HK-2 (cell line): Measurements from ENCODE around the gene PML.
A peak's percentile ranks its signal among the peaks of the same experiment; 100 is the strongest.
"Not testable (repeated sequence)": the region's sequence is repeated elsewhere in the genome, so short reads cannot be mapped to it uniquely, and the experiment has no call there.

ENCODE experiments used
- DNase-seq: peaks from one replicate; pipeline ENCODE4 v3.0.0-alpha.2; 2018; ENCODE audit not compliant: unreplicated experiment

The PML gene

DNA sequence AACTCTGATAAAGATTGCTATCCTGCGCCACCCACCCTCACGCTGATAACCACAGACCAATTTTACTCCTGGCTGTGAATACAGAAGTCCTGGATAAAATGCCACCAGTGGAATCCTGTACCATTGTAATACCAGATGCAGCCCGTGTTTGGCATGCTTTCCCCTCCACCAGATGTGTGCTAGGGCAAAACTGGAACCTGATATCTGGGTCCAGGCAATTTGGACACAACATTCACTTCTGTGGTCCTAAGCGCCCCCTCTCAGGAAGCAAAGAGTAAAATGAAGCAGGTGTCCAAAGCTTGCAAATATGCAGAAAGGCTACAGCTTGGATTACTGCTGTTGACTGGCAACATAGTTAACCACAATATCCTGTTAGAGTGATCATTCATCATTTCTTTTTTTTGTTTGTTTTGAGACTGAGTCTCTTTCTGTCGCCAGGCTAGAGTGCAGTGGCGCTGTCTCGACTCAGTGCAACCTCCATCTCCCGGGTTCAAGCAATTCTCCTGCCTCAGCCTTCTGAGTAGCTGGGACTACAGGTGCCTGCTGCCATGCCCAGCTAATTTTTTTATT, 35.4 kb upstream of the PML start:
- DNase-seq: no peak

DNA sequence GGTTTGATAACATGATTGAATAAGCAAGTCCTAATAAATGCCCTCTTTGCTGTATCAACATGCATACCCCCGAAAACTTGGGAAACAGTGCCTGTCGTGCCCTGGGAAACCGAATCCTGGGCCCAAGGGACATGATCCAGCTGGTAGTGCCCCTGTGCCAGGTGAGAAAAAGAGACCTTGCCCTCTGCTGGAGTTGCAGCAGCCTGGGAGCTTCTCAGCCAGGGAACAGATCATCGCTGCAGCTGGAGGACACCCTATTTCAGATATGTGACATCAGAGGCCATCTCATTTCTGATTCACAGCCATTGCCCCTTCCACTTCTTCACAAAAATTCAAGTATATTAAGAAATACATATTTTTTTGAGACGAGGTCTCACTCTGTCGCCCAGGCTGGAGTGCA, 34.7 kb upstream of the PML start:
- no peak for DNase-seq

DNA sequence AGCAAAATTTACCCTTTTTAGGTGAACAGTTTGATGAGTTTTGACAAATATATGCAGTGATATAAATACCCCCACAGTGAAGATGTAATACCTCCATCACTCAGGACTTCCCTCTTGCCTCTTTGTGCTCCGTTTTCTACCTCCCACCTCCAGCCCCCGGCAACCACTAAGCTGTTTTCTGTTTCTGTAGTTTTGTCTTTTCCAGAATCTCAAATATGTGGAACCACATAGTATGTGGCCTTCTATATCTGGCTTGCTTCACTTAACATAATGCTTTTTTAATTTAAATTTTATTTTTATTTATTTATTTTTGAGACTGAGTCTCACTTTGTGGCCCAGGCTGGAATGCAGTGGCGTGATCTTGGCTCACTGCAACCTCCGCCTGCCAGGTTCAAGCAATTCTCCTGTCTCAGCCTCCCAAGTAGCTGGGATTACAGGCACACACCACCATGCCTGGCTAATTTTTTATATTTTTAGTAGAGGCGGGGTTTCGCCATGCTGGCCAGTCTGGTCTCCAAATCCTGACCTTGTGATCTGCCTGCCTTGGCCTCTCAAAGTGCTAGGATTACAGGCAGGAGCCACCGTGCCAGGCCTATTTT, 33.9 kb upstream of the PML start:
- not testable (repeated sequence) for DNase-seq

DNA sequence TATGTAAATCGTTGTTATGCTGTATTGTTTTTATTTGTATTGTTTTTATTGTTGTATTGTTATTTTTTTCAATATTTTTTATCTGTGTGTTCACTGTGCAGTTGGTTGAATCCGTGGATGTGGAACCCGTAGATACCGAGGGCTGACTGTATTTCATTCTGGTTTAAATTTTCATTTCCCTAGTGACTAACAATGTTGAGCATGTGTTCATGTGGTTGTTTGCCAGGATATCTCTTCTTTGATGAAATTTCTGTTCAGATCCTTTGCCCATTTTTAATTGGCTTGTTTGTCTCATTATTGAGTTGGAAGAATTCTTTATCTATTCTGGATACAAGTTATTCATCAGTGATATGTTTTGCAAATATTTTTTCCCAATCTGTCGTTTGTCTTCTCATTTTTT, 32.1 kb upstream of the PML start:
- no peak for DNase-seq

DNA sequence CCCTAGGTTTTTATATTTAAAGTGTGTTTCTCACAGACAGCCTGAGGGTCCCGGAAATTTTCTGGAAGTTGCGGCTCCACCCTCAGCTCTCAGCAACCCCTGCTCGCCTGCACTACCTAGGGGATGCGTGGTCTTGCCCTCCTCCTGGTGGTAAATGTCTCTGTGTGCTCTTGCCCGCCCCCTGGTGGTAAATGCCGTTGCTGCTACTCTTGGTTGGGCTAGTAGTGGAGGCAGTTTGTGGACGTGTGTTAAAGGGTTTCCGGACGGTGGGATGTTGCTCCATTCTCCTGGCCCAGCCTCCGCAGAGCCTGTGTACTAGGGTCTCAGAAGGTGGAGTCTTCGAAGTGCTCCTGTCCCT, 29.8 kb upstream of the PML start:
- DNase-seq: peak; percentile 78

DNA sequence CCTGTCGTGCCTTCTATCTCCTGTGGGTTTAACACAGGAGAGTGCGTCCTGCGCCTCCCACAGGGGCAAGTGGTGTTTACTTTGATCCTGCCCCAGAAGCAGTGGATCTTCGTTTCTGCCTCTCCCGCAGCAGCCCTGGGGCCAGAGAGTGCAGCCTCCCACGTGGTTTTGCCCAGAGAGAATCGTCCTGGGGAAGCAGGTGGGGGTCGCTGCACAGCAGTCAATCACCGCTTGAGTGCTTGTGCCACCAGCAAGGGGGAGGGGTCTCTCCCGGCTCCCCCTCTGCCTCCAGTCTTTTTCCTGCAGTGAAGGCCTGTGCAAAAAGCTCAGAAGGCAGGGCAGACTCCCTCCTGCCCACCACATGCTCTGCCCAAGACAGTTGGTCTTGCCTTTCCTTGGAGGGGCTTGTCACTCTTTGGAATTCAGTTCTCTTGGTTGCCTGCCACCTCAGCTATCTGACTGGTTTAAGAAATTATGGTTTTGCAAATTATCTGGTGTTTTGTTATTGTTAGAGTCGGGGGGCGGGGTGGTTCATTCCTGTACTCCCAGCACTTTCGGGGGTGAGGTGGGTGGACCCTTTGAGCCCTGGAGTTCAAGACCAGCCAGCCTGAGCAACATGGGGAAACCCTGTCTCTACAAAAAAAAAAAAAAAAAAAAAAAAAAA, 29.3 kb upstream of the PML start:
- DNase-seq: no peak

DNA sequence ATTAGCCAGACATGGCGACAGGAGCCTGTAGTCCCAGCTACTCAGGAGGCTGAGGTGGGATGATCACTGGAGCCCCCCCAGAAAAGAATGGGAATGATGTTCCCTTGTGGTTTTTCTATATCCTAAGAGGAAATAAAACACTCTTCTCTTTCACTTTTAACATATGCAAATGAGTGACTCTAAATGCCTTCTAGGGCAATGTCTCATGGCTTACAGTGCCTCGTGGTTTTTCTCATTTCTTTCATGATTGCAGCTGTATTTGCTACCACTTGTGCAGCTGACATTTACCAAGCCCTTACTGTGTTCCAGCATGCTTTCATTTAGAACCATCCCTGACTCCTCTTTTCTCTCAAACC, 28.8 kb upstream of the PML start:
- no peak for DNase-seq

DNA sequence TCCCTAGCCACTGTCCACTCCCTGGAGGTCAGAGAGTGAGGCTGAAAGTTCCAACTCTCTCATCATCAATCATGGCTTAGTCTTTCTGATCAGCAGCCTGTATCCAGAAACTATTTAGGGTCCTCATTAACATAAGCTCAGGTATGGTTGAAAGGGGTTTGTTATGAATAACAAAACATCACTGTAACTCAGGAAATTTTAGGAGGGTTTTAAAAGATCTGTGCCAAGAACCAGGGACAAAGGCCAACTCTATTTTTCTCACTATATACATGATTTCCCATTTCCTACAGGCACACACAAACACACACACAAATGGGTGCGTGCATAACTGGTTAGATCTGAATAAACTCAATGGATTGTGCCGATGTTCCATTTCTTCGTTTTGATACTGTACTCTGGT, 26.1 kb upstream of the PML start:
- no peak for DNase-seq

DNA sequence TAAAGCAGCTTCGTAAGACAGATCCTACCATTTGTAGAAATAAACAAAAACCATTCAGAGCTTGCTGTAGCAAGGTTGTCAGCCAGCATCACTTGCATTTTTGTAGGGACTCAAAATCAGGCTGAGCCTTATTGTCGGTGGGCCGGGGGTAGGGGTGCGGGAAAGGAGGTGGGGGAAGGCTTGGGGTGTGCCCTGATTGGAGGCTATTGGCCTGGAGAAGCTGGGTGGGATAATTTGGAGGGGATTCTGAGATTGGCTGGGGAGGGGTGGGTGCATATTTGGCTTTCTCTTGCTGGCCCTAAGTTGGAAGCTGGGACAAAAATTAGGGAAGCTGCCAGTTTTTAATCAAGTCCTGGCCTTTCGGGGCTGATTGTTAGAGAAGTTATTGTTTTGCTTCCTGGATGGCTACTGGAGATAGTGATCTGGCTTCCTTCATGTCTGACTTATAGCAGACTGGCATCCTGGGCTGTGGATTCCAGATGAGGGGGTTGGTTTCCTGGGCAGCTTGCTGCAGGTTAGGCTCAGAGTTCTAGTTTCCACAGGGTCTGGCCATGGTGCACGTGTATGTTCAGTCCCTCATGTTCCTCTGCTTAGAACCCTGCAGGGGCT, 25.3 kb upstream of the PML start:
- no peak for DNase-seq

DNA sequence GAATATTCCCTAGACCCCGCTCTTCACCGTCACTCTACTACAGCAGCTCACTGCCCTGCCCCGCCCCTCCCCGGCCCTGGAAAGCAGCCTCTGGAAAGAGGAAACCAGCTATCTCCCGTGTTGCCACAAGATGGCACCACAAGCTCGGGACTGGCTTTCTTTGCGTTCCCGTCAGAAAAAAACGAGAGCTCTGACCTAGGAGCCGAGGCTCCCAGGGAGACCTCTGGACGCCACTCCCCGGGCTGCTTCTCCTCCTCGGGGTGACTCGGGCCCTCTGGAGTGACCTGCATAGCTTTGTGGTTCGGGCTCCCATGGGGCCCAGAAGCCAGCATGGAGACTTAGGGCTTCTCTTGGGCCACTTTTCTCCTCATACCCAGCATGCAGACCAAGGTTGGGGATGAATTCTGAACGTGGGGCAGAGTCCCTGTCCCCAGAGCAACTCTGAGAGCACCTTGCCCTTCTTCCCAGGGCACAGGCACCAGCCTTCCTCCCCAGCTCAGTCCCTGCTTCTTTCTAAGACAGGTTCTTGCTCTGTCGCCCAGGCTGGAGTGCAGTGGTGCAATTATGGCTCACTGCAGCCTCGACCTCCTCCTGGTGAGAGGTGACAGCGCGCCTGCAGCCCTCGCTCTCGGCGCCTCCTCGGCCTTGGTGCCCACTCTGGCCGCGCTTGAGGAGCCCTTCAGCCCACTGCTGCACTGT, 21.4 kb upstream of the PML start:
- peak; percentile 75 for DNase-seq

DNA sequence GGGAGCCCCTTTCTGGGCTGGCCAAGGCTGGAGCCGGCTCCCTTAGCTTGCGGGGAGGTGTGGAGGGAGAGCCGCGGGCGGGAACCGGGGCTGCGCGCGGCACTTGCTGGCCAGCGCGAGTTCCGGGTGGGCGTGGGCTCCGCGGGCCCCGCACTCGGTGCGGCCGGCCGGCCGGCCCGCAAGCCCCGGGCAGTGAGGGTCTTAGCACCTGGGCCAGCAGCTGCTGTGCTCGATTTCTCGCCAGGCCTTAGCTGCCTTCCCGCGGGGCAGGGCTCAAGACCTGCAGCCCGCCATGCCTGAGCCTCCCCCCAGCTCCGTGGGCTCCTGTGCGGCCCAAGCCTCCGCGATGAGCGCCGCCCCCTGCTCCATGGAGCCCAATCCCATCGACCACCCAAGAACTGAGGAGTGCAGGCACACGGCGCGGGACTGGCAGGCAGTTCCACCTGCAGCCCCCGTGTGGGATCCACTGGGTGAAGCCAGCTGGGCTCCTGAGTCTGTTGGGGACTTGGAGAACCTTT, 20.8 kb upstream of the PML start:
- DNase-seq: not testable (repeated sequence)

DNA sequence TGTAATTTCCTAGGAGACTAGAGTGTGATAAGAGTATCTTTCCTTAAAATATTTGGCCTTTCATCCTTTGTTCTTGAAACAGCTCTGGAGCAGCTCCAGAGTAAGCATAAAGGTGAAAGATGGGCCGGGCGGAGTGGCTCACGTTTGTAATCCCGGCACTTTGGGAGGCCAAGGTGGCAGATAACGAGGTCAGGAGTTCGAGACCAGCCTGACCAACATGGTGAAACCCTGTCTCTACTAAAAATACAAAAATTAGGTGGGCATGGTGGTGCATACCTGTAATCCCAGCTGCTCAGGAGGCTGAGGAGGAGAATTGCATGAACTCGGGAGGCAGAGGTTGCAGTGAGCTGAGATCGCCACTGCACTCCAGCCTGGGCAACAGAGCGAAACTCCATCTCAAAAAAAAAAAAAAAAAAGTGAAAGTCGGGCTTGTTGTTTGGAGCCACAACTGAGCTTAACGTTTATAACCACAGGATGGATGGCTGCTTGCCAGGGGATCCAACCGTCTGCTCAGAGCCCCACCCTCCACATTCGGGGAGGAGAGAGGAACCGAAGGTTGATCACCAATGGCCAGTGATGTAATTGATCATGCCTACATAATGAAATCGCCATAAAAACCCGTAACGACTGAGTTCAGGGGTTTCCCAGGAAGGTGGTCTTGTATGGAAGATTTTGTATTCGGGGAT, 18.9 kb upstream of the PML start:
- not testable (repeated sequence) for DNase-seq

DNA sequence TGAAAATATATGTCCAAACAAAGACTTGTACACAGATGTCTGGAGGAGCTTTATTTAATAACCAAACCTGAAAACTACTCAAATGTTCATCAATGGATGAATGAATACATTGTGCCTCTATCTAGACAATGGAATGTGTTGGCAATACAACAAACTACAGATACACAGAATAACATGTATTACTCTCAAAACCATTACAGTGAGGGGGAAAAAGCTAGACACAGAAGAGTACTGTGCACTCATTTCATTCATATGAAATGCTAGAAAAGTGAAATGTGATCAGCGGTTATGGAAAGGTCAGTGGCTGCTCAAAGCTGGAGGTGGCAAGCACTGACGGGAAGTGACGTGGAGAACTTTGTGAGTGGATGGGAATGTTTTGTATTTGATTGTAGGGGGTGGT, 15.6 kb upstream of the PML start:
- no peak for DNase-seq

DNA sequence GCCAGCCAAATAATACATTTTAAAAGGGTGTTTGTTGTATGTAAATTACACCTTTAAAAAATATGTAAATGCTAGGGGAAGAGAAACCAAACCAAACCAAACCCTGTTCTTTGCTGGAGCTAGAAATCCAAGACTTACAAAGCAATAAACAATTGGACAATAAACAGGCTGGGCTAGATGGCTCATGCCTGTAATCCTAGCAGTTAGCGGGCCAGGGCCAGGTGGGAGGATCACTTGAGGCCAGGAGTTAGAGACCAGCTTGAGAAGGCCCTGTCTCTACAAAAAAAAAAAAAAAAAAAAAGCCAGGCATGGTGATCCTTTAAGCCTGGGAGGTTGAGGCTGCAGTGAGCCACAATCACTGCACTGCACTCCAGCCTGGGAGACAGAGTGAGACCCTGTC, 14.9 kb upstream of the PML start:
- DNase-seq: no peak

DNA sequence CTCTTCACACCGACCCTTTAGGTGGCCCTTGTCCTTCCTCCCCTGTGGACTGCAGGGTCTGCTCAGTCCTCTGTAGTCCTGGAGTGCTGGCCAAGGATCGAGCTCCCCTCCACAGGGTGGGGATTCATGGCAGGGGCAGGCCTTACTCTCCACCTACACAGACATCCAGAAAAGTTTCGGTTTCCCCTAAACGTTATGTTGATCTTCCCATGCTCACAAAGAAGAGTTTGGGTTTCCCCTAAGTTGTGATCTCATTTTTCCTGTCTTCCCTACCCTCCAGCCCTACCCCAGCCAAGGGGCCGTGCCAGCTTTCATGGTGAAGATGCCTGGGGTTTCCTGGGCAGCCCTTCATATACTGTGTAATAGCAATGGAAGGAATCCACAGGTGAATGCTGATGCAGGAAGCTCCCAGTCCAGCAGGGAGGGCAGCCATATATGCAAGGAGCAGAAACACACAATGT, 12.7 kb upstream of the PML start:
- DNase-seq: no peak

DNA sequence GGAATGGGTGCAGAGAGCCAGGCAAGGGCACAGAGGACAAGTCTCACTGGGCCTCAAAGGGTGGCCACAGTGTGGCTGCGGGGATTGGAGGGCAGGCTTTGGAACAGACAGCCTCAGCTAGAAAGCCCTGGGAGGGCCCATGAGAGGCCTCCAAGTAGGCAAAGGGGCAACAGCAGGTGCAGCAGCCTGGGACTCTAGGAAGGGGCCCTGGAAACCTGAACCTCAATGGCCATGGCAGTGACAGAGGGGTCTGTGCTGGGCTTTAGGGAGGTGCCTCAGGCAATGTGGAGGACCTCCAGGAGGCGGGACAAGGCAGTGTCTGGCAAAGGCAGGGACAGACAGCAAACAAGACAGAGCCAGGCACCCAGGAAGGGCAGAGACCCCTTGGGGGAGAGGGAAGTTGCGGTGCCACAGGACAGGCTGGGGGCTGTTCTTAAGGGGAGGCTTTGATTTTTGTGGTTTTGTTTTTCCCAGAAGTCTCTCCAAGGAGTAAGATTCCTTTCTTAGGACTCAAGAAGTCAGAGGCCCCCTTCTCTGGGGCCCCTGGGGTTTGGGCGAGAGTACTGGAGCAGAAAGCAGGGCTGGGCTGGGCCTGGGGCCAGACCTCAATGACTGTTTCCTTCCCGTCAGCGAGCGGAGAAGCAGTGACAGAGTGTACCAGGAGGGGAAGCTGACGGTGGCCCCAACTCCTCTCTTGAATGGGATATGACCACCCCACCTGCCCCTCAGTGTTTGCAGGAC, 12.1 kb upstream of the PML start:
- peak; percentile 84 for DNase-seq

DNA sequence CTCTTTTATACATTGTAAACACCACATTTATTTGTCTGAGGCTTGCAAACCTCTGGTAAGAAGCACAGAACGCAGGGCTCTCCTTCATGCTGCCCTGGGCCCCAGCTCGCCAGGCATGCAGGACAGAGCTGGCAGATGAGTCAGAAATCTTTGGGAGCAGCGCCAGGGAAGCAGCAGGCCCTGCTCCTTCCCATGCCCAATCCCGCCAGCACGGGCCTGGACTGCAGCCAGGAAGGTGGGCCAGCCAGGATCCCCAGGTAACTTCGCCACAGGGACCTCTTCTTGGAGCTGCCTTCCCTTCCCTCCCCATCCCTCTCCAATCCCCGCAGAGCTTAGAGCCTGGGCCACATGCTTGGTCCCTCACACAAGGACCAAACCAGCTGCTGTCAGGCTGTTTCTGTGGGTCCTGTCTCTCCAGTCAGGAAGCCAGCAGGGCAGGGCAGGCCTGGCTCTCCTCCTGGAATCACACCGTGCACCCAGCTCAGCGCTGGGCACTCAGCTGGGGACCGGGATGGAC, 11.2 kb upstream of the PML start:
- DNase-seq: peak; percentile 75

DNA sequence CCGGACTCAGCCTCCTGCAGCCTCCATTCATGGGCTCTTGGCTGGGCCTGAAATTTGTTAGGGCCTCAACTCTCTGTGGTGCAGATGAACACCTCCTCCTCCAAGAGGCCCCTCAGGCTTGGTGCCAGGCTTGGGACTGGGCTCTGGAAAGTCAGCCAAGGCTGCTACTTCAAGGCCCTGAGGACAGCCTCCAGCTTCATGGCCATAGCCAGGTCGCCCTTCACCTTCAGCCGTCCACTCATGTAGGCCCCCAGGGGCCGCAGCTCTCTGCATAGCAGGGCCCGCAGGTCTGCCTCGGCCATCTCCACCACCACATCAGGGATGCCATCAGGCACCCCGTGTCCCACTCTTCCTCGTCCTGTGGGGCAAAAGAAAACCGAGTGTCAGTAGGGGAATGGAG, 10.7 kb upstream of the PML start:
- no peak for DNase-seq

DNA sequence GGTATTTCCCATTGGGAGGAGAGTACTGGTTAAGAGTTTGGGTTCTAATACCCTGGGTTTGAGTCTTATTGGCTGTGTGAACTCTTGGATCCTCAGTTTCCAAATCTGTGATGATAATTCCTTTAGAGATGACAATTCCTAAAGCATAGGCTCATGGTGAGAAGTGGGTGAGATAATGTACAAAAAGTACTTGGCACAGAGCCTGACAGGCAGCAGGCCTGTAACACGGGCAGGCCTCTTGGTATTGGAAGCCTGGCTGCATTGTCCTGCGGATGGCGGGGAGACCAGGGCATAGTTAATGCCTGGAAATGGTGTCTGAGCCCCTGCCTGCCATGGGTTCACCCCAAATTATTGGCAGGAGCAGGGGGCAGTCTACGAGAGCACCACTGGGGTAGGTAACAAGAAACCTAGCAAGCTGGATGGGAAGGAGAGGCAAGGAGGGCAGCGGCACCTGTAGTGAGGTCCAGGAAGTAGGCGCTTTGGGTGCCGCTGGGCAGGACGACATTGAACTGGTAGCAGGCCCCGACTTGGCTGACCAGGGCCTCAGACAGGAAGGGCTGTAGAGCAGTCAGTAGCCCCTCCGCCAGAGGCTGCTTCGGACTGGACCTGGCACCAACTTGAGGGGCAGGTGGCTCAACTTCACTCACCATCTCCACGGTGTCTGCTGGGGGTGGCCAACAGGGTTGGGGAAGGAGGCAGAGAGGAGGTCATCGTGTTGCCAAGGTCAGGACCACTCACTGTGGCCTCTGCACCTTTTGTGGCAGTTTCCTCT, 10.1 kb upstream of the PML start:
- DNase-seq: no peak
